BLaER1 (cell line): ENCODE results near the gene ACTL10.

Experiments
- H3K27ac ChIP-seq: shearing (Covaris generic); formaldehyde crosslinking; 2 replicates; pipeline ENCODE4 v1.8.1; 2022
- H3K27me3 ChIP-seq: shearing (Covaris generic); formaldehyde crosslinking; 2 replicates; pipeline ENCODE4 v1.8.1; 2022
- H3K36me3 ChIP-seq: shearing (Covaris generic); formaldehyde crosslinking; 2 replicates; pipeline ENCODE4 v1.8.1; 2022
- H3K4me1 ChIP-seq: shearing (Covaris generic); formaldehyde crosslinking; 2 replicates; pipeline ENCODE4 v1.8.1; 2022
- H3K4me2 ChIP-seq: shearing (Covaris generic); formaldehyde crosslinking; 2 replicates; pipeline ENCODE4 v1.8.1; 2022
- H3K4me3 ChIP-seq: shearing (Covaris generic); formaldehyde crosslinking; 2 replicates; pipeline ENCODE4 v1.8.1; 2022
- H3K9ac ChIP-seq: shearing (Covaris generic); formaldehyde crosslinking; 2 replicates; pipeline ENCODE4 v1.8.1; 2022
- H3K9me3 ChIP-seq: shearing (Covaris generic); formaldehyde crosslinking; 2 replicates; pipeline ENCODE4 v1.8.1; 2022
- H4K20me1 ChIP-seq: shearing (Covaris generic); formaldehyde crosslinking; 2 replicates; pipeline ENCODE4 v1.8.1; 2022
- Cebpa-rat ChIP-seq: shearing (Covaris generic); IDR thresholded peaks from 2 replicates; pipeline ENCODE4 v1.8.1; 2022

The ACTL10 gene

DNA sequence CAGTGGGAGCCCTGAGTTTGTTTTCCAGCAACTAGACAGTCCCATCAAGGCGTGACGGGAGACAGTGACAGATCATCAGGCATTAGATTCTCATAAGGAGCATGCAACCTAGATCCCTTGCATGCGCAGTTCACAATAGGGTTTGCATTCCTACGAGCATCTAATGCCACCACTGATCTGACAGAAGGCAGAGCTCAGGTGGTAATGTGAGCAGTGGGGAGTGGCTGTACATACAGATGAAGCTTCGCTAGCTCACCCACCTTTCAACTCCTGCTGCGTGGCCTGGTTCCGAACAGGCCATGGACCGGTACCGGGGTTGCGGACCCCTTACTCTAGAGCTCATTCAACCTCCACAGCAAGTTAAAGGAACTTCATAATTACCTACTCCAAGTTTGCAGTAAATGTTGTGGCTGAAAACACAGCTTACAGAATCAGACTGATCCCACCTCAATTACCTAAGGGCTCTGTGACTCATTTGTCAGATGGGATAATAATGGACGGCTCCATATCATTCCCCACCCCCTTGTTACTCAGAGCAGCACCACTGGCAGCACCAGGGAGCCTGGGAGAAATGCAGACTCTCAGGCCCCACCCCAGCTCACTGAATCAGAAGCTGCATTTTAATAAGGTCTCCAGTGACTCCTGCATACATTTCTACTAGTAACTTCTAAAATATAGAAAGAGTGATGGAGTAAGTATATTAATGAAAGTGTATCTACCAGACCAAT is 37.6 kb downstream of the ACTL10 start:
- H3K27ac ChIP-seq = no peak overlapping the region
- no peaks in the 10 kb centered on the region for H3K36me3 ChIP-seq
- no peak overlapping the region for H3K4me2 ChIP-seq
- H3K9me3 ChIP-seq = peaks cover 17% of the 10 kb centered on the region
- no peaks in the 10 kb centered on the region for H4K20me1 ChIP-seq
- peaks cover 15% of the 10 kb centered on the region for H3K4me1 ChIP-seq
- no peaks in the 10 kb centered on the region for H3K27me3 ChIP-seq
- no peak for TF ChIP-seq Cebpa-rat
- no peak overlapping the region for H3K4me3 ChIP-seq
- H3K9ac ChIP-seq = no peak overlapping the region

DNA sequence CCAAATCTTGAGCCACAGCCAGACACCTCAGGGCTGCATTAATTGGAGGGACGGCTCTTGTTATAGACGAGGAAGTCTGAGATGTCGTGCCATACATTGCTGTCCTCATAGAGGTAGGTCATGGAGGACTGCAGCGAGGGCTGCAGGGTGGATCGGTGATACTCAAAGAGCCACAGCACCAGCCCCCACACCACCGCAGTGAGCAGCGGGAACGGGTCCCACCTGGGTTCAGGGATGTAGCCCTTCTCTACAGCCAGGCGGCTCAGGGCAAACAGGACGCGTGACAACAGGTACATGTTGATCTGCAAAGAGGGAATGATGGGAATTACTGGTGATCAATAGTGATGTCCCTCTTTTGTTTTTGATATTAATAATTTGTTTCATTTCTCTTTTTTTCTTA is 40.9 kb downstream of the ACTL10 start:
- Histone ChIP-seq H3K9me3 (no peaks in the 10 kb centered on the region), H3K4me1 (peaks cover 11% of the 10 kb centered on the region), H3K4me3 (no peak overlapping the region), H3K9ac (no peak overlapping the region), H3K27ac (no peak overlapping the region), H3K36me3 (no peaks in the 10 kb centered on the region), H3K27me3 (no peaks in the 10 kb centered on the region), H4K20me1 (no peaks in the 10 kb centered on the region), H3K4me2 (no peak overlapping the region)
- TF ChIP-seq Cebpa-rat = no peak

DNA sequence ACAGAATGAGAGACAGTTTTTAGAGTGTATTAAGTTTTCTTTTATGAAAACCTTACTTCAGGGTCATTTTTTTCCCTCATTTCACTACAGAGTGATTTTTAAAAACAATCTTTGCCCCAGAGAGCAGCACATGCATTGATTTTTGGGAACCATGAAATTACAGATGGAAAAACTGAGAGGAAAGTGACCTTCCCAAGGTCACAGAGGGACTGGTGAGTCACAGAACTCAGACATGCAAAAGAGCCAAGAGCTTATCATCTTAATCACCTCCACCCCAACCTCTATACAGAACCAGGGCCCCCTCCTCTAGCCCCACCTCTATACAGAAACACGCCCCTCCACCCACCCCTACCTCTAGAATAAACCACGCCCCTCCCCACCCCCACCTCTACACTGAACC is 42.7 kb downstream of the ACTL10 start:
- TF ChIP-seq Cebpa-rat = no peak
- H3K9ac ChIP-seq = no peak overlapping the region
- H3K9me3 ChIP-seq = no peaks in the 10 kb centered on the region
- H3K36me3 ChIP-seq = no peaks in the 10 kb centered on the region
- H3K4me2 ChIP-seq = no peak overlapping the region
- H3K4me3 ChIP-seq = no peak overlapping the region
- H3K27me3 ChIP-seq = no peaks in the 10 kb centered on the region
- H3K4me1 ChIP-seq = no peaks in the 10 kb centered on the region
- no peak overlapping the region for H3K27ac ChIP-seq
- H4K20me1 ChIP-seq = no peaks in the 10 kb centered on the region

DNA sequence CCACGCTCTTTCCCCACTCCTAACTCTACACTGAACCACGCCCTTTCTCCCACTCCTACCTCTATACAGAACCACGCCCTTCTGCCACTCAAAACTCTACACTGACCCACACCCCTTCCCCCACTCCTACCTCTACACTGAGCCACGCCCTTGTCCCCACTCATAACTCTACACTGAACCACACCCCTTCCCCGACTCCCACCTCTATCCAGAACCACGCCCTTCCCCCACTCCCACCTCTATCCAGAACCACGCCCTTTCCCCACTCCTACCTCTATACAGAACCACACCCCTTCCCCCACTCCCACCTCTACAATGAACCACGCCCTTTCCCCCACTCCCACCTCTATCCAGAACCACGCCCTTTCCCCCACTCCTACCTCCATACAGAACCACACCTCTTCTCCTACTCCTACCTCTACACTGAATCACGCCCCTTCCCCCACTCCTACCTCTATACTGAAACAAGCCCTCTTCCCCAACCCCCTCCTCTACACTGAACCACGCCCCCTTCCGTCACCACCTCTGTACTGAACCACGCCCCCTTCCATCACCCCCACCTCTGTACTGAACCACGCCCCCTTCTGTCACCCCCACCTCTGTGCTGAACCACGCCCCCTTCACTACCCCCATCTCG is 43.3 kb downstream of the ACTL10 start:
- no peak overlapping the region for H3K27ac ChIP-seq
- no peaks in the 10 kb centered on the region for H3K27me3 ChIP-seq
- no peak overlapping the region for H3K4me3 ChIP-seq
- no peak overlapping the region for H3K9ac ChIP-seq
- no peaks in the 10 kb centered on the region for H3K4me1 ChIP-seq
- no peaks in the 10 kb centered on the region for H3K36me3 ChIP-seq
- no peak for TF ChIP-seq Cebpa-rat
- no peaks in the 10 kb centered on the region for H4K20me1 ChIP-seq
- no peak overlapping the region for H3K4me2 ChIP-seq
- H3K9me3 ChIP-seq = no peaks in the 10 kb centered on the region

DNA sequence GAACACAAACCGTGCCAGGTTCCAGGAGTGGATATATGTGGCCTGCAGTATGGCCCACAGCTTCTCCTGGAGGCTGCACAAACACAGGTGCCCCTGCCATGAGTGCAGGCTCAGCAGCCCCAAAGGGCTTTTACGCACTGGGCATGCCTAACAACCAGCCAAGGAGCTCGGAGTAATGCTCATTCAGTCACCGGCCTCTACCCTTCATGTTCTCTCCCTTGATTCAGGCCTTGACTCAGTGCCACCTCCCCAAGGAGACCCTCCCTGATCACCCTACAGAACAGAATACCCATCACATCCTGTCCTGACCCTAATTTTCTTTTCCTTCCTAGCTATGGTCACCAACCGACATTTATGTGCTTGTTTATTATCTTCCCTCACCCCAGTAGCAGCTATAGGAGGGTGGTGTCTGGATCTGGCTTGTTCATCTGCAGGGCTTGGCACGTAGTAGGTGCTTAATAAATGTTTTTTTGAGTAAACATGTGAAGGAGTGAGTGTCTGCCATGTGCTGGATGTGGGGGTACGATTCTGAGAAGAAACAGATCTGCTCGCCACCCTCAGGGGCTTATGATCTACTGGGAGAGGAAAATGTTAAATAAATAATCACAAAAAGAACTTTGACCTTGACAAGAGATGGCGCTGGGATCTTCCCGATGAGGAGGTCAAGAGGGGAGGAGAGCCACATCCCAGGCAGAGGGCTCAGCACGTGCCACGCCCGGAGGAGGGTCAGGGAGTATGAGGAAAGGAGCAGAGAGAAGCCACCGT is 44.1 kb downstream of the ACTL10 start:
- Histone ChIP-seq H3K9ac (no peak overlapping the region), H3K9me3 (no peaks in the 10 kb centered on the region), H4K20me1 (no peaks in the 10 kb centered on the region), H3K4me3 (no peak overlapping the region), H3K27ac (no peak overlapping the region), H3K4me2 (no peak overlapping the region), H3K36me3 (no peaks in the 10 kb centered on the region), H3K4me1 (no peaks in the 10 kb centered on the region), H3K27me3 (no peaks in the 10 kb centered on the region)
- TF ChIP-seq Cebpa-rat = no peak

DNA sequence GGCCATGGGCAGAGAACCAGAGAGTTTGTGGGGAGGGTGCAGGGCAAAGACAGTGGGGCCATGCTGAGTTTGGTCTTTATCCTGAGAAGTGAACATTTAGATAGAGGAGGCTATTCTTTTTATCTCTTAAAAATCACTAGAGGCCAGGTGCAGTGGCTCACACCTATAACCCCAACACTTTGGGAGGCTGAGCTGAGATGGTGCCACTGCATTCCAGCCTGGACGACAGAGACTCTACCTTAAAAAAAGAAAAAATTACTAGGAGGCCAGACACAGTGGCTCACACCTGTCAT is 44.6 kb downstream of the ACTL10 start:
- Histone ChIP-seq H4K20me1 (no peaks in the 10 kb centered on the region), H3K36me3 (no peaks in the 10 kb centered on the region), H3K4me1 (no peaks in the 10 kb centered on the region), H3K27me3 (no peaks in the 10 kb centered on the region), H3K9me3 (no peaks in the 10 kb centered on the region), H3K9ac (no peak overlapping the region), H3K4me2 (no peak overlapping the region), H3K27ac (no peak overlapping the region), H3K4me3 (no peak overlapping the region)
- no peak for TF ChIP-seq Cebpa-rat

DNA sequence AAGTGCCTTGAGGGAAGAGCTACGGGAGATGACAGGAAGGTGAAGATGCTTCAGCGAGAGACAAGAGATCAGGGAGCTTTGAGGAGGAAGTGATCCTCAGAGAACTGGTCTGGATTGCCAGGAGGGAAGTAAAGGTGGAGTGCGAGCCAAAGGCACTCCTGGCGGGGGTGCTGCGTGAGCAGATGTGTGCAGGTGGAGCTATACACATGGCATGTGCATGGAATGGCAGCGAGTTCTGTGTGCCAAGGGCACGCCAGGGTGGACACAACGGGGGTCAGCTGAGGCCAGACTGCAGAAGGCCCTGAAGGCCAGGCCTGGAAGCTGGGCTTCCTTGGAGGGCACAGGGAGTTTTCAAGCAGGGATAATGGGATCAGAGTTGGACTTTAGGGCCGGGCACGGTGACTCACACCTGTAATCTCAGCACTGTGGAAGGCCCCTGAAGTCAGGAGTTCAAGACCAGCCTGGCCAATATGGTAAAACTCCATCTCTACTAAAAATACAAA is 47.2 kb downstream of the ACTL10 start:
- H3K9ac ChIP-seq = no peak overlapping the region
- no peak overlapping the region for H3K27ac ChIP-seq
- H3K9me3 ChIP-seq = no peaks in the 10 kb centered on the region
- no peaks in the 10 kb centered on the region for H4K20me1 ChIP-seq
- no peaks in the 10 kb centered on the region for H3K27me3 ChIP-seq
- no peaks in the 10 kb centered on the region for H3K4me1 ChIP-seq
- no peak overlapping the region for H3K4me3 ChIP-seq
- H3K4me2 ChIP-seq = no peak overlapping the region
- TF ChIP-seq Cebpa-rat = no peak
- no peaks in the 10 kb centered on the region for H3K36me3 ChIP-seq

DNA sequence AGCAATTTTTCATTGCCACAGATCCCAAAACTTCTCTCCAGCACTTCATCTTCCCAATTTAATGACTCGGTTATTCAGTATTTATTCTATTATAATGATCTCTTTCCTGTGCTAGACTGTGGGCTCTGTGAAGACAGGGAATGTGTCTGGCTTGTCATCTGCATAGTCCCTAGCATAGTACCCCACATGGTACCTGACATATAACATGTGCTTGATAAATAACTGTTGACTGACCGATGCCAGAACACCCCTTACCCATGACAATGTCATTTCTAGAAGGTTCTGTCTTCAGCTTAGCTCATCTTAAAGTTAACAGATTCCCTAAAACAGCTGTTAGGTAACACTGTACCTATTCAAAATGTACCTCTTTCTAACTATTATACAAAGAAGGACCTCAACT is 49.8 kb downstream of the ACTL10 start:
- Histone ChIP-seq H3K9me3 (peaks cover 23% of the 10 kb centered on the region), H3K4me1 (no peaks in the 10 kb centered on the region), H3K4me3 (no peak overlapping the region), H3K9ac (no peak overlapping the region), H3K4me2 (no peak overlapping the region), H3K36me3 (no peaks in the 10 kb centered on the region), H3K27me3 (no peaks in the 10 kb centered on the region), H3K27ac (no peak overlapping the region), H4K20me1 (no peaks in the 10 kb centered on the region)
- TF ChIP-seq Cebpa-rat = no peak
